ENCODE measurements around the gene RFX1. TPM values are rescaled to one million over a fixed set of nuclear protein-coding genes. Genes with fewer than 3 reads are reported as not detected.
"Not testable (repeated sequence)": the region's sequence is repeated elsewhere in the genome, so short reads cannot be mapped to it uniquely, and the experiment has no call there.

RFX1 gene
- total RNA-seq, 4 donors from 2014 or later: 2.9 to 8.9 (median 4.5) TPM

GRCh38 chr19:13968999-13969398 is 37.1 kb downstream of the RFX1 start:
- 88% methylated on average over 18 of the region's 18 CpGs for WGBS
- Histone ChIP-seq H3K27me3 (no peaks in the 10 kb centered on the region), H3K4me3 (no peak overlapping the region), H3K9me3 (no peaks in the 10 kb centered on the region), H3K36me3 (peaks cover 40 to 98% (median 84%) of the 10 kb centered on the region in 4 donors), H3K4me1 (no peaks in the 10 kb centered on the region), H3K27ac (replicated peaks in 1 of 4) (no peak overlapping the region)
- DNase-seq (ENCODE audit: extremely low spot score): no peak
- no peak for TF ChIP-seq POLR2A (IDR thresholded peaks at IDR 0.05; ENCODE audit: low read depth)
- TF ChIP-seq, protein P1, sequence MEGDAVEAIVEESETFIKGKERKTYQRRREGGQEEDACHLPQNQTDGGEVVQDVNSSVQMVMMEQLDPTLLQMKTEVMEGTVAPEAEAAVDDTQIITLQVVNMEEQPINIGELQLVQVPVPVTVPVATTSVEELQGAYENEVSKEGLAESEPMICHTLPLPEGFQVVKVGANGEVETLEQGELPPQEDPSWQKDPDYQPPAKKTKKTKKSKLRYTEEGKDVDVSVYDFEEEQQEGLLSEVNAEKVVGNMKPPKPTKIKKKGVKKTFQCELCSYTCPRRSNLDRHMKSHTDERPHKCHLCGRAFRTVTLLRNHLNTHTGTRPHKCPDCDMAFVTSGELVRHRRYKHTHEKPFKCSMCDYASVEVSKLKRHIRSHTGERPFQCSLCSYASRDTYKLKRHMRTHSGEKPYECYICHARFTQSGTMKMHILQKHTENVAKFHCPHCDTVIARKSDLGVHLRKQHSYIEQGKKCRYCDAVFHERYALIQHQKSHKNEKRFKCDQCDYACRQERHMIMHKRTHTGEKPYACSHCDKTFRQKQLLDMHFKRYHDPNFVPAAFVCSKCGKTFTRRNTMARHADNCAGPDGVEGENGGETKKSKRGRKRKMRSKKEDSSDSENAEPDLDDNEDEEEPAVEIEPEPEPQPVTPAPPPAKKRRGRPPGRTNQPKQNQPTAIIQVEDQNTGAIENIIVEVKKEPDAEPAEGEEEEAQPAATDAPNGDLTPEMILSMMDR (IDR thresholded peaks at IDR 0.05): no peak
- no peak for TF ChIP-seq POLR2AphosphoS5 (IDR thresholded peaks at IDR 0.05)
- TF ChIP-seq EP300 (IDR thresholded peaks at IDR 0.05): no peak
- intact Hi-C loops (cut with DNase I): no loop called here

DNA sequence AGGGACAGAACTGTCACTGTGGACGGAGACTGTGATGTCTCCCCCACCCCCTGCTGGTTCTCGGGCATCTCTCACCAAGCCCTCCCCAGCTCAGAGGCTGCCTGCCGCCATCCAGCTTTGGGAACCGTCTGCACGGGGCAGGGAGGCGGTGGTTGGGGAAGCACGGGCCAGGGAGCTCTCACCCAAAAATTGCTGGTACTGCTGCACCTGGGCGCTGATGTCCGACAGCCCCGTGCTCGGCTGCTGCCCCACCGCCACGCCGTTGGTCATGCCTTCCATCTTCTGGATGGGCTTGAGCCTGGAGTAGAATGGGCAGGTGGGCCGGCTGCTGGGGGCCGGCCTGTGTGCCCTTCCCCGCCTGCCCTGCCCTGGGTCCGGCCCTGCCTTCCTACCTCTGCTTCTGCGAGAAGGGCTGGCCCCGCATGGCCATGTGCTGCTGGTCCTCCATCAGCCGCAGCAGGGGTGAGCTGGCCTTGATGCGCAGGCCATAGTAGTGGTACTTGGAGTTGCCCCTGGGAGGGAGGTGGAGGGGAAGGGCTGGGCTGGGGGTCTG is 37.7 kb downstream of the RFX1 start:
- 92% methylated on average over 15 of the region's 22 CpGs for WGBS
- no peaks in the 10 kb centered on the region for H3K27me3 ChIP-seq

DNA sequence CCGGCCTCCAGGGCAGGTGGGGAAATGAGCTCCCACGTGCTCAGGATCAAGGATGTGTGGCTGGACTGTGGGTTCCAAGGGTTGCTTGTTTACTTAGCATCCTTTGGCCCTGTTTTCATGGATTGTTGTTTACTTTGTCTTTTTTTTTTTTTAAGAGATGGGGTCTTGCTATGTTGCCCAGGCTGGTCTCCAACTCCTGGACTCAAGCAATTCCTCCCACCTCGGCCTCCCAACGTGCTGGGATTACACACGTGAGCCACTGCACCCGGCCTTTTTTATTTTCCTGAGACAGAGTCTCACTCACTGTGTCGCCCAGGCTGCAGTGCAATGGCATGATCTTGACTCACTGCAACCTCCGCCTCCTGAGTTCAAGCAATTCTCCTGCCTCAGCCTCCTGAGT is 38.9 kb downstream of the RFX1 start:
- peaks cover 0 to 16% (median 14%) of the 10 kb centered on the region in 4 donors for H3K4me1 ChIP-seq
- H3K9me3 ChIP-seq; DNase-seq (ENCODE audit: extremely low spot score); H3K27me3 ChIP-seq; H3K4me3 ChIP-seq; H3K27ac ChIP-seq (replicated peaks in 1 of 4); intact Hi-C loops (cut with DNase I): not testable (repeated sequence)
- H3K36me3 ChIP-seq: peaks cover 34 to 98% (median 83%) of the 10 kb centered on the region in 4 donors
- WGBS: 90% methylated on average over 8 of the region's 8 CpGs

More for the DNA sequence above, 37.7 kb downstream of the RFX1 start:
- Histone ChIP-seq H3K36me3 (peaks cover 36 to 98% (median 85%) of the 10 kb centered on the region in 4 donors), H3K9me3 (no peaks in the 10 kb centered on the region), H3K4me1 (peaks cover 0 to 3% (median 2%) of the 10 kb centered on the region in 4 donors), H3K27ac (replicated peaks in 1 of 4) (no peak overlapping the region), H3K4me3 (no peak overlapping the region)
- TF ChIP-seq, protein P1 (IDR thresholded peaks at IDR 0.05): no peak
- TF ChIP-seq POLR2A (IDR thresholded peaks at IDR 0.05; ENCODE audit: low read depth): no peak
- TF ChIP-seq EP300 (IDR thresholded peaks at IDR 0.05): no peak
- no peak for TF ChIP-seq POLR2AphosphoS5 (IDR thresholded peaks at IDR 0.05)
- DNase-seq (ENCODE audit: extremely low spot score): no peak
- intact Hi-C loops (cut with DNase I): no loop called here

DNA sequence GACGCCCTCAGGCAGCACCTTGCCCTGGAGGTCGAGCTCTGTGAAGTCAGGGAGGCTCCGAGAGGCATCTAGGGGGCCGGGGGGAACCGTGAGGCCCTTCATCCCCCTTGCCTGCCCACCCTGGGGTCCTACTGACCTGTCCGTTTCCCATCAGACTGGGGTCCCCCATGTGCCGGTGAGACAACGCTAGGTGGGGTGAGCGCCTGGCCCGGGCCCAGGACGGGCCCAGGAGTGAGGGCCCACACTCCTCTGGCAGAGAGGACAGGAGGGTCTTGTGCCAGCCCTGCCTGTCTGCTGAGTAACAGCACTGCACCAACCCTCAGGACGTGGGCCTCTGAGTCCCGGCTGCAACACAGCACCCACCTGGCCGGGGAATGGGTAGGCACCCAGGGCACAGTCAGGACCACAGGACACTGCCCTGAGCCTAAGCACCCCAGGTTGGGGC is 39.4 kb downstream of the RFX1 start:
- DNase-seq (ENCODE audit: extremely low spot score): no peak
- Histone ChIP-seq H3K27me3 (no peaks in the 10 kb centered on the region), H3K4me3 (no peak overlapping the region), H3K27ac (replicated peaks in 1 of 4) (no peak overlapping the region), H3K36me3 (peaks cover 34 to 98% (median 84%) of the 10 kb centered on the region in 4 donors), H3K9me3 (no peaks in the 10 kb centered on the region), H3K4me1 (peaks cover 0 to 20% (median 18%) of the 10 kb centered on the region in 4 donors)
- TF ChIP-seq EP300 (IDR thresholded peaks at IDR 0.05) (no peak), POLR2AphosphoS5 (IDR thresholded peaks at IDR 0.05) (no peak), POLR2A (IDR thresholded peaks at IDR 0.05; ENCODE audit: low read depth) (no peak)
- TF ChIP-seq, protein P1 (IDR thresholded peaks at IDR 0.05): no peak
- no CpG with 5 or more reads among the region's 14 CpGs for WGBS
- intact Hi-C loops (cut with DNase I): no loop called here

DNA sequence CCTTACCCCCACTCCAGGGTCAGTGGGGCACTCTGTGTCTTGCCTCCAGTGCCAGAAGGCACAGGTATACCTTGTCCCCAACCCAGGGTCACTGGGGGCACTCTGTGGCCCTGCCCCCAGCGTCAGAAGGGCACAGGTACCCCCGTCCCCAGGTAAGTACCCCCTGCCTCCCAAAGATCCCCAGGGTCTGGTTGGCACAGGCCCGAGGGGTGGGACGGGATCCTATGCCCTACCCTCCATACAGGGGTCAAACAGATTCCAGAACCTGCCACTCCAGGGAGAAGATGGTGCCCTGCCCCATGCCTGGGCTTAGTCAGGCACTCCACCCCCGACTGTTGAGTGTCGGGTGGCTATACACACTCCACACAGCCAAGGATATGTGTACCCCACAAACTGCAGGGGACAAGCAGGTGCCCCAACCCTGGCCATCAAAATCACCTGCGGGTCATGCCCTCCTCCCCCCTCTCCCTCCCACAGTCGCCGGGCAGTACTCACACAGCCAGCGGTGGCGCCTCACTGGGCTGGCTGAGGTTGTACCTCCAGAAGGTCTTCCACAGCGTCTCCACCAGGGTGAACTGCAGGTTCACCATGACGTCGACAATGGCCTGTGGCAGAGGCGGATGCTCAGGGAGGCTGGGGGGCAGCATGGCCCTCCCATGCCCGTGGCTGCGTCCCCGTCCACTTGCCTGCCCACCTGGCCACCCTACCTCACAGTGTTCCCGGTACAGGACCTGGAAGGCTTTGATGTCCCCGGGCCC is 40.0 kb downstream of the RFX1 start:
- Histone ChIP-seq H3K27ac (replicated peaks in 1 of 4) (no peak overlapping the region), H3K27me3 (no peaks in the 10 kb centered on the region), H3K4me1 (peaks cover 0 to 20% (median 18%) of the 10 kb centered on the region in 4 donors), H3K4me3 (no peak overlapping the region), H3K9me3 (no peaks in the 10 kb centered on the region), H3K36me3 (peaks cover 34 to 99% (median 84%) of the 10 kb centered on the region in 4 donors)
- DNase-seq (ENCODE audit: extremely low spot score): no peak
- TF ChIP-seq POLR2AphosphoS5 (IDR thresholded peaks at IDR 0.05) (no peak), POLR2A (IDR thresholded peaks at IDR 0.05; ENCODE audit: low read depth) (no peak), EP300 (IDR thresholded peaks at IDR 0.05) (no peak)
- TF ChIP-seq, protein P1 (IDR thresholded peaks at IDR 0.05): no peak
- 96% methylated on average over 5 of the region's 20 CpGs for WGBS
- intact Hi-C loops (cut with DNase I): no loop called here

Data from esophagus muscularis mucosa (tissue), 4 donors.